Smooth muscle cell (in vitro differentiated cells): Measurements from ENCODE around the gene DEFB132. TPM values are rescaled to one million over a fixed set of nuclear protein-coding genes. Genes with fewer than 3 reads are reported as not detected.

Experiments used
- DNase-seq: peaks from one replicate; lab custom pipeline; 2025; ENCODE audit not compliant: unreplicated experiment; lab: John Stamatoyannopoulos, UW
- H2AFZ ChIP-seq: fragments of 200-600 bp; sonication (generic); 2 replicates; pipeline ENCODE4 v1.6.0; 2016; ENCODE audit warnings: antibody characterized with exemption, low read depth, mild to moderate bottlenecking
- H3F3A ChIP-seq: fragments of 200-600 bp; sonication (generic); 2 replicates; pipeline ENCODE4 v1.6.0; 2017; ENCODE audit warnings: antibody characterized with exemption, low read depth
- H3K27ac ChIP-seq: fragments of 200-600 bp; sonication (generic); 2 replicates; pipeline ENCODE4 v1.5.1; 2016; ENCODE audit warnings: low read depth, mild to moderate bottlenecking
- H3K27me3 ChIP-seq: fragments of 200-600 bp; sonication (generic); 2 replicates; pipeline ENCODE4 v1.6.1; 2016; ENCODE audit warnings: low read depth, mild to moderate bottlenecking
- H3K36me3 ChIP-seq: fragments of 200-600 bp; sonication (generic); 2 replicates; pipeline ENCODE4 v1.5.1; 2016; ENCODE audit warnings: low read depth
- H3K4me1 ChIP-seq: fragments of 200-600 bp; sonication (generic); 2 replicates; pipeline ENCODE4 v1.5.1; 2016; ENCODE audit warnings: low read depth
- H3K4me2 ChIP-seq: fragments of 200-600 bp; sonication (generic); 2 replicates; pipeline ENCODE4 v1.6.0; 2016; ENCODE audit warnings: mild to moderate bottlenecking
- H3K4me3 ChIP-seq: fragments of 200-600 bp; sonication (generic); 2 replicates; pipeline ENCODE4 v1.5.1; 2016; ENCODE audit warnings: mild to moderate bottlenecking
- H3K79me2 ChIP-seq: fragments of 200-600 bp; sonication (generic); 2 replicates; pipeline ENCODE4 v1.6.0; 2016; ENCODE audit warnings: low read depth, mild to moderate bottlenecking
- H3K9ac ChIP-seq: fragments of 200-600 bp; sonication (generic); 2 replicates; pipeline ENCODE4 v1.6.0; 2016; ENCODE audit warnings: low read depth
- H3K9me3 ChIP-seq: fragments of 200-600 bp; sonication (generic); replicated peaks from 2 replicates; pipeline ENCODE4 v1.5.1; 2016; ENCODE audit warnings: low read depth
- H4K20me1 ChIP-seq: fragments of 200-600 bp; sonication (generic); 2 replicates; pipeline ENCODE4 v1.6.0; 2016; ENCODE audit warnings: low read depth
- CTCF ChIP-seq: fragments of 200-600 bp; sonication (generic); IDR thresholded peaks from 2 replicates; pipeline ENCODE4 v1.5.1; 2017; ENCODE audit warnings: borderline replicate concordance, mild to moderate bottlenecking, antibody characterized with exemption; ENCODE audit not compliant: insufficient read depth, poor library complexity, severe bottlenecking
- WGBS: methylation state at CpG from one replicate; pipeline ENCODE4 v1.1.7; 2016; ENCODE audit warnings: low lambda C conversion rate; 5-methylcytosine and 5-hydroxymethylcytosine counted together
- polyA plus RNA-seq: library from polyadenylated mRNA; unstranded; fragments of >200 nt; fragmentation: Nextera tagmentation; extraction: Ambion mirVana; gene quantifications from 2 replicates; pipeline ENCODE4 v1.2.1, GENCODE V29; 2016
- total RNA-seq: library from RNA; depleted of rRNA; stranded (reverse); fragments of >200 nt; gene quantifications from 2 replicates; pipeline ENCODE4 v1.2.3, GENCODE V29; 2014

Gene DEFB132
- total and polyA plus RNA-seq, 2 experiments from 2014 or later, result not detected

- Histone ChIP-seq H3K9me3 (no peaks in the 10 kb centered on the region), H3K27me3 (no peaks in the 10 kb centered on the region), H3K9ac (no peak overlapping the region), H3K4me3 (no peak overlapping the region), H3K79me2 (no peaks in the 10 kb centered on the region), H3K4me2 (peak overlapping the region; percentile 67), H3K36me3 (no peaks in the 10 kb centered on the region), H3K4me1 (no peaks in the 10 kb centered on the region), H2AFZ (no peak overlapping the region), H4K20me1 (no peaks in the 10 kb centered on the region), H3K27ac (no peak overlapping the region), H3F3A (no peaks in the 10 kb centered on the region)
- TF ChIP-seq CTCF, result no peak
- DNase-seq, result no peak
- 68% methylated on average over 32 of the region's 88 CpGs for WGBS
These were observed 21.4 kb downstream of the DEFB132 start for GRCh38 chr20:278607-279571.

DNA sequence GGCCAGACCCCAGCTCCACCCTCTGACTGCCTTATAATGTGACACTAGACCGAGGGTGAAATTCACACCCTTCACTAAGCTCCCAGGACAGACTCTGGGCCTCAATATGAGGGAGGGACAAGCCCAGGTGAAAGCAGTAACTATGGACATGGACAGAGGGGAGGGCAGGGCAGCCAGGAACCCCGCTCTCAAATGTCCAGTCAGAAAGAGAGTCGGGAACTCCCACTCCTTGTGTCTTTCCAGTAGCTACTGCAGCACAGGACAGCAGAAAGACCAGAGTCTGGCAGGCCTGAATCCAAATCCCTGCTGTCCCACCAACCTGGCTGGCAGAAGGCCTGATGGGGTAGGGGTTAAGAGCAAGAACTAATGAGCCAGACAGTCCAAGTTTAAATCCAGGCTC lies 26.6 kb downstream of the DEFB132 start:
- H3K27me3 ChIP-seq, result no peaks in the 10 kb centered on the region

GRCh38 chr20:286508-286907 lies 29.0 kb downstream of the DEFB132 start:
- Histone ChIP-seq H3K4me2 (no peak overlapping the region), H3K36me3 (no peaks in the 10 kb centered on the region)

More for the DNA sequence above, 26.6 kb downstream of the DEFB132 start:
- no peak overlapping the region for H2AFZ ChIP-seq
- peaks cover under 1% of the 10 kb centered on the region for H3K79me2 ChIP-seq
- H3K4me3 ChIP-seq, result no peak overlapping the region
- no peak overlapping the region for H3K27ac ChIP-seq
- no peak for TF ChIP-seq CTCF
- H3K4me2 ChIP-seq, result no peak overlapping the region
- no peaks in the 10 kb centered on the region for H3K36me3 ChIP-seq
- no peaks in the 10 kb centered on the region for H3K4me1 ChIP-seq
- H3F3A ChIP-seq, result no peaks in the 10 kb centered on the region
- no peaks in the 10 kb centered on the region for H3K9me3 ChIP-seq
- DNase-seq, result no peak
- H3K9ac ChIP-seq, result no peak overlapping the region
- H4K20me1 ChIP-seq, result no peaks in the 10 kb centered on the region
- WGBS, result 68% methylated on average over 3 of the region's 3 CpGs

More at GRCh38 chr20:286508-286907, 29.0 kb downstream of the DEFB132 start:
- no peak for DNase-seq
- H3K9me3 ChIP-seq, result no peaks in the 10 kb centered on the region
- no peak overlapping the region for H3K27ac ChIP-seq
- WGBS, result 65% methylated on average over 2 of the region's 2 CpGs
- H3K79me2 ChIP-seq, result peaks cover 7% of the 10 kb centered on the region
- TF ChIP-seq CTCF, result no peak
- H3K9ac ChIP-seq, result no peak overlapping the region
- H4K20me1 ChIP-seq, result no peaks in the 10 kb centered on the region
- H2AFZ ChIP-seq, result no peak overlapping the region
- H3K4me1 ChIP-seq, result peaks cover 3% of the 10 kb centered on the region
- H3F3A ChIP-seq, result no peaks in the 10 kb centered on the region
- H3K27me3 ChIP-seq, result no peaks in the 10 kb centered on the region
- no peak overlapping the region for H3K4me3 ChIP-seq
